GM08714 (cell line): ENCODE results near the gene NRG3.

Source experiments
- H3K4me3 ChIP-seq: fragments of 200-500 bp; sonication (Bioruptor generic); 2 replicates; pipeline ENCODE4 v1.5.1; 2014; ENCODE audit warnings: mild to moderate bottlenecking, low read length, inconsistent platforms
- ZNF274 ChIP-seq: IDR thresholded peaks from 2 replicates; pipeline ENCODE4 v1.6.1; 2012; ENCODE audit warnings: mild to moderate bottlenecking, low read depth, low read length

NRG3 gene

DNA sequence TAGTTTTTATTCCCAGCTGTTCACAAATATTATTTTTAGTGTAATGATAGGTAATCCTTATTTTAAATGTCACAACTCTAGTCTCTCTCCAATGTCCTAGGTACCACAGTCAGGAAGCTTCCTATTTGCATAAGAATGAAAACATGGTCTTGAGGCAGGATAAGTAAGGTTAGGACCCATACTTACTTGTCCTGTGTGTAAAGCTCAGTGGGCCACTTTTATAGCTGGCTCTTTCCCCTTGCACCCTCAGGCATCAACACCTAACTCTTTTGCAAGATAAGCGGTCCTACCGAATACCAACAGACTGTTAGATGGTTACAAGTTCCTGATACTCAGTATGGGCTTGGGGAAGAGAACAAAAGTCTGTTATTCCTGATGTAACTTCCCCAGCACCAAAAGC lies 986.9 kb downstream of the NRG3 start:
- no peak overlapping the region for H3K4me3 ChIP-seq
- TF ChIP-seq ZNF274 = no peak

DNA sequence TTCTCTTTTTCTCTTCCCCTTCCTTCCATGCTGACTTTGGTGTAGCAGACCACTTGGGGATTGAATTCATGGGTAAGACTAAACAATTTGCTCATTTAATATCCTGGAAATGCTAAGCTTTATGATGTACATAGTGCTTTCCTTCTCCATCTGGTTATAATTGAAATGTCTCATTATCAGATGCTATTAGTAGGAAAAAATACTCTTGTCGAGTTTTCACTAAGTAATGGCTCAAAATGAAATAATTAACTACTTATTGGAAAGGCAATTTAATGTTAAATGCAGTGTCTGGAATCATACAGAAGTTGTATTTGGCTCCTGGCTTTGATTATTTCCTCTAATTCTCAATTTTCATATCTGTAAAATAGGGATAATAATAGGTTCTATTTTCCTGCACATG lies 990.4 kb downstream of the NRG3 start:
- H3K4me3 ChIP-seq = no peak overlapping the region
- TF ChIP-seq ZNF274 = no peak

DNA sequence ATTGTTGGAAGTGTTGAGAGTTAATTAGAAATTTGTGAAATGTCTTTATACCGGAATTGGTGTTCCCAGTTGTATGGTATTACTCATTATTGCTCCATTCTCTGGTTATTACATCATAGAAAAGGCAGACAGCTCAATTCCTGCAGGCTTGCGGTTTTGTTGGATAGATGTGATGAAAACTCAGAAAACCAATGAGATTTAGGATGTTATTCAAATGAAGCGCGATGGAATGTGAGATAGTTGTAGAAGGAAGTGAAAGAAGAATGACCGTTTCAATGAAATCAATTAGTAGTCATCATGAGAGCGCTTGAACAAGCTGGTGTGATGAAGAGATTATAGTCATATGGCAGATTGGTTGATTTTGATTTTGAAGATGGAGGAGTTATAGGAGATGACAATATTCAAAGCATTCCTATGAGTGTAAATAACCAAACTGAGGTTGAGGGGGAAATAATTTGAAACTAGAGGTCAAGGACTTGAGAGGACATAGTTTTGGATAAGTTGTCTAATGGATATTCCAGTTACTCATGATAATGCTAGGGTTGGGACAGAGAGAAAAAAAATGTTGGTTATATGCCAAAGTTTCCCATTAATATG lies 991.5 kb downstream of the NRG3 start:
- H3K4me3 ChIP-seq = no peak overlapping the region
- no peak for TF ChIP-seq ZNF274

DNA sequence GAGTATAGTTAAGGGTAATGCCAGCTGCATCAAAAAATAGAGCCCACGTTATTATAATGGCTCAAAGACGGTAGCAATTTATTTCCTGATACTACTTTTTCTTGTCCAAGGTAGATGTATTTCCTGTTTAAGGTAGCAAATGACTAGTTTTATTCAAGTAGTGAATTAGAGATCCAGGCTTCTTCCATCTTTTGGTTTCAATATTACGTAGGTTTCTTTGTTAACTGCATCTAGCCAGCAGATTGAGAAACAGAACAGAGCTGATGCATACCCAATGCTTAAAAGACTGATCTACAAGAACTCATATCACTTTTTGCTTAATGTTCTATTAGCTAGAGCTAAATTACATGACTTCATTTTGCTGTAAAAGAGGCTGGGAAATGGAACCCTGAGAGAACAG lies 992.1 kb downstream of the NRG3 start:
- TF ChIP-seq ZNF274 = no peak
- no peak overlapping the region for H3K4me3 ChIP-seq

DNA sequence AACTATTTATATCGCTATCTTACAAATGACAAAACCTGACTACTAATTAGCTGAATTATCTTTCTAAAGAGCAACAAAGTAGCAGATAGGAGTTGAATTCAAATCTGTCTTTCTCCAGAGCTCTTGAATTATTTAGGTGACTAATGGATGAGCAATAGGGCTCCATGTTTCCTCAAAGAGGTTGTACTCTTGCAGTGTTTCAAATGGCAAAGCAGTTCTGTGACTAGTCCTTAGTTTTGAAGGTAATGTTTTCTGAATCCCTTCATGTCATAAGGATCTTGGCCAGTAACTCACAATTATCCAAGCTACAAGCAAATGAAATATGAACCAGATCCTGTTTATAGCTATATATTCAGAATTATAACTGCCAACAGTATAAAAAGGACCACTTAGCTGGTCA lies 999.7 kb downstream of the NRG3 start:
- no peak overlapping the region for H3K4me3 ChIP-seq
- TF ChIP-seq ZNF274 = no peak

DNA sequence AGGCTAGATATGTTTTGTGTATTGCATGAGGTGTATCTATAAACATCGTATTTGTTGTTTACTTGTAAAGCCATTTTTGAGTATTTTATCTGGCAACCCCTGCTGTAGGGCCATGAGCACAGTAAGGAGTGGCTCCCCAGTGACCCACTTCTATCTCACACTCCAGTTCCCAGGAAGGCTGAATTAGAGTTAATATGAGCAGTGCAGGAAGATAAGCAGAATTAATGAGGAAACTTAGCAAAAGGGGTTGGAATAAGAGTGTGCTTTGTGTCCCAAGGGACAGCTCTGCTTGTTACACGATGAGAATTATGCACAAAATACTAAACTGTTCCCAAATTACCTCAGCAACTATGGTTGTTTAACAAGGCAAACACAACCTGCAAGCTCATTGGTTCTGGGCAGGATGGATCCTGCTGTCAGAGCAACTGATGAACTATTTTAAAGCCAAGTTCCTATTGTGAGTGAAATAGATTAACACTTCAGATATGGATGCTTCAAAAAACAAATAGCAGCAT lies 1005.8 kb downstream of the NRG3 start:
- TF ChIP-seq ZNF274 = no peak
- no peak overlapping the region for H3K4me3 ChIP-seq

DNA sequence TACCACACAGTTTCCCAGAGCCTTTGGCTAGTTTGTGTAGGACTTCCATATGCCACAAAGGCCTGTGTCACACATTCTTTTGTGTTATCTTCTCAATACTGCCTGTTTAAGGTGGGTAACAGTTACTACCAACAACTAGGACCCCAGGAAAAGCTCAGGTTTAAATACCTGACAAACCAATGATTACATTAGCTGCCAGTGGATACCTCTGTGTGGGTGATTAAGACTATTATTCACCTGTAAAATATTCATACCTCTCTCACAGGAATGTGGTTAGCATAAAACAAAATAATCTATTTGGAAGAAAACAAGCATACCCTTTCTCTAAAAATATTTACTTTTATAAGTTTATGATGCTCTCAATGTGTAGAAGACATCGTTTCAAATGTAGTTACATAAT lies 1007.7 kb downstream of the NRG3 start:
- TF ChIP-seq ZNF274 = no peak
- H3K4me3 ChIP-seq = no peak overlapping the region

DNA sequence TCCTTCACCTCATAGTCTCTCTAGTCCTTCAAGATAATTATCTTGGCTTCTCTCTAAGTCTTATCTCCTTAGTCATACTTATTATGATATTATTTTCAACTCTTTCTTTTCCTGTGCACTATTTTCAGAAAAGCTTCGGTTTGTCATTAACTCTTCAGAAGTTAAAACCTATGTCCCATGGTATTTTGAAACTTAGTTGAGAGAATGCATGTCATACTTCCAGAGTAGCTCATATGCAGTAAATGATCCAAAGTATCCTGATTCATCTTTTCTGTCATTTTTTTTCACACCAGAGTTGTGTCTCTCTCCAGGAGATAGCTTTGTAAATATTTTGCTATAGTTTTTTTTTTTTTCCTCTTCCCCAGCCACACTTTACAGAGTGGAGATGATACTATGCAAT lies 1008.6 kb downstream of the NRG3 start:
- no peak overlapping the region for H3K4me3 ChIP-seq
- TF ChIP-seq ZNF274 = no peak

DNA sequence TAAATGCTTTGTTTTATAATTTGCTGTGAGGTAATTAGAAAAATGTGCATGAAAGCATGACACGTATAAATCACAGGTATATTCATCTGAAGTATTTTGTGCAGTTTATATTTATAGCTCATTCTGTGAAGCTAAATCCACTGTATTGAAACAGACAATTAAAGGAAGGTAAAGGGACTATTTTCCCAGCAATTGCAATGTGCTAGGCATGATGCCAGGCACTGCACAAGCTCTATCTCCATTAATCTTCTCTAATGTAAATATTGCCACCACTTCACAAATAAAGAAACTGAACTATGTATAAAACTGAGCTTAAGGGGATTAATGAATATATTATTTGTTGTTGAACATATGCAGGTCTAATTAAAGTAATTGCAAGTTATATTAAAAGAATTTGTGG lies 1012.5 kb downstream of the NRG3 start:
- TF ChIP-seq ZNF274 = no peak

DNA sequence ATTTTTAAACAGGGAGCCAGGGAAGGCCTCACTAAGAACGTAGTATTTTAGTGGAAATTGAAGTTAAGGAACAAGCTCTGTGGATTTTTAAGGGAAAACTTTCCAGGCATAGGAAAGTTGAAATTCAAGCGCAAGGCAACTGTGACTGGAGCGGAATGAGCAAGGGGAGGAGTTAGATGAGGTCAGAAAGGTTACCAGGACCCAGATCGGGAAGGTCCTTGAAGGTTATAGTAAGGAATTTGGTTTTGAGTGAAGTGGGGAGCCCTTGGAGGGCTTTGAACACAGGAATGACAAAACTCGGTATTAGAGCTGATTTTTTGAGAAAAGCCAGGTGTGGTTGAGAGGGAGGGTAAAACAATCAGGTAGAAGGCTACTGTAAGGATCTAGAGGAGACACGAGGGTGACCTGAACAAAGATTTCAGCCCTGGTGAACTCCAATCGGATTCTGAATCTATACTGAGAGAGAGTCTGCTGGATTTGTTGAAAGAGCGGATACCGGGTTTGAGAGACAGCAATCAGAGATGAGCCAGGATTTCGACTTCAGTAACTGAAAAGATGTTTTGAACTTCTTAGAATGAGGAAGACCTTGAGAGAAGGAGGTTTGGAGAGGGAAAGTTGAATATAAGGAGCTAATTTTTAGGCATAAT lies 1013.9 kb downstream of the NRG3 start:
- TF ChIP-seq ZNF274 = no peak
- H3K4me3 ChIP-seq = no peak overlapping the region

More for the DNA sequence above, 1012.5 kb downstream of the NRG3 start:
- no peak overlapping the region for H3K4me3 ChIP-seq

DNA sequence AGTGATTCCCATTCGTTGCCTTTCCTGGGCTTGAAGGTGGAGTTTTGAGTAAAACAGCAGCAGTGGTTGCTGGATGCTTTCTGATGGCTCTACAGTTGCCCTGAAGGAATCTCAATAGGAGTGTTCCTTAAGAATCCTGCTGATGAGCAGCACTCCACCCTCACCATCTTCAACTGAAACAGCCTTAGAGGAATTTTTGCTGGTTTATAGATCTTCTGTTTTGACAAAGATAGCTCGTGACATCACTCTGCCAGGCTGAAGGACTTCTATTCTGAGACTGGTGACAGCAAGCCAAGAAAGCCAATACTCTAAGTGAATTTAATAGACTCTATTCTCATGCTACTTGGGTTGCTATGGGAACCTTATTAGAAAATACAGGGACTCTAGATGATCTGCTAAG lies 1014.7 kb downstream of the NRG3 start:
- TF ChIP-seq ZNF274 = no peak
- H3K4me3 ChIP-seq = no peak overlapping the region

DNA sequence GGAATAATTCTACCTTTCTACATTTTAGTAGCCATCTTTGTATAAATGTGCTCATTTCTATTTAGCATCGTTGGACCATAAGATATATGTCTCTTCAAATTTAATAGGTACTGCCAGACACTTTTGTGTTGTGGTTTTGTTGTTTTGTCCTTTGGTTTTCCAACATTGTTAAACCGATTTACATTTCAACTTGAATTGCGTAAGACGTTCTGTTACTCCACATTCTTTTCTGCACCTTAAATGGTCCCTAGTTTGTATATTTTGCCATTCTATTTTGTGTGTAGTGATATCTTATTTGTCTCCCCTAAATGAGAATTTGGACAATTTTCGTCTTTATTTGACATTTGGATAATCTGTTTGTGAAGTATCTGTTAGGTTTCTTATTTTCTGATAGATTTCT lies 1015.6 kb downstream of the NRG3 start:
- no peak overlapping the region for H3K4me3 ChIP-seq
- no peak for TF ChIP-seq ZNF274

DNA sequence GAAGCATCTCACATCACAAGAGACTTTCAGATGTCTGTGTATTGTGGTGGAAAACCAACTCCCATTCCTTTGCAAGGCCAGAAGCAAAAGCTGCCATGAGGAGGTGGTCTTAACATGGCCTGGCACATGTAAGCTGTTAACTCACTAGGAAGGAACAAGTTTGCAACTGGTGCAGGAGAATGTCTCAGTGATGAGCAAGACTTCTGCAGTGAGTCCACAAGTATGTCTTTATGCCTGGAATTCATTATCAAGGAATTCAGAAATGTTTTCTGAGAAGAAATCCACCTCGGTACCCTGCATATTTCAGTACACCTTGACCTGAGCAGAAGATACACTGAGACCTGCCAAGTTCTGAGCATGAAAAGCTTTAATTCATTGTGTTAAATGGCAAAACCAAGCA lies 1033.1 kb downstream of the NRG3 start:
- H3K4me3 ChIP-seq = no peak overlapping the region
- TF ChIP-seq ZNF274 = no peak

DNA sequence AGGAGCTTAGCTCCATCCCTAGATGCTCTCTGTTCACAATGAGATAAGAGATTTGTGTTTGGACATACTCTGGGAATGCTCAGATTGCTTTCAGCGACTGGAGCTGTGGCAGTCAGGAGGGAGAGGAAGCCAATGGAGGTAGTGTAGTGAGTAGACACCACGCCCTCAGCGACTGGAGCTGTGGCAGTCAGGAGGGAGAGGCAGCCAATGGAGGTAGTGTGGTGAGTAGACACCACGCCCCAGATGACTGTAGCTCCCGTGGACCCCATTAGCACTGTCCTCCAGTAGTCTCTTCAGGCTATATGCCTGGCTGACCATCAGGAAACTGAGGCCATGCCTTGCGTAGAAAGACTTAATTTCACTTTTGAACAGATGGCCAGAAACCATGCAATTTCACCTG lies 1033.8 kb downstream of the NRG3 start:
- TF ChIP-seq ZNF274 = no peak

DNA sequence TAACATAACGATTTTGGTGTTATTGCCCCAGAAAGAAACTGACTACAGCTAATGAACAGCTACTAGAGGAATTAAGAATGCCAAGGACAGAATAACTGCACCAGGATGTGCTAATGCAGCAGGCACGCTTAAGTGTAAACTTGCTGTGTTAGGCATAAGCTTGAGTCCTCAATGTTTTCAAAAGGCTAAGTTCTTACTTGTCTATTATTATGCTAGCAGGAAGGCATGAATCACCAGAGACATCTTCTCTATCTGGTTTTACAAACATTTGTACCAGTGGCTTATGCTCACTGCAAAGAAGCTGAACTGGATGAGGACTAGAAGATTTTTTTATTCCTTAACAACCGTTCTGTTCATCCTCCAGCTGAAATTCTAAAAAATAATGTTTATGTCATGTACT lies 1035.3 kb downstream of the NRG3 start:
- TF ChIP-seq ZNF274 = no peak
- H3K4me3 ChIP-seq = no peak overlapping the region

More for the DNA sequence above, 1033.8 kb downstream of the NRG3 start:
- H3K4me3 ChIP-seq = no peak overlapping the region

DNA sequence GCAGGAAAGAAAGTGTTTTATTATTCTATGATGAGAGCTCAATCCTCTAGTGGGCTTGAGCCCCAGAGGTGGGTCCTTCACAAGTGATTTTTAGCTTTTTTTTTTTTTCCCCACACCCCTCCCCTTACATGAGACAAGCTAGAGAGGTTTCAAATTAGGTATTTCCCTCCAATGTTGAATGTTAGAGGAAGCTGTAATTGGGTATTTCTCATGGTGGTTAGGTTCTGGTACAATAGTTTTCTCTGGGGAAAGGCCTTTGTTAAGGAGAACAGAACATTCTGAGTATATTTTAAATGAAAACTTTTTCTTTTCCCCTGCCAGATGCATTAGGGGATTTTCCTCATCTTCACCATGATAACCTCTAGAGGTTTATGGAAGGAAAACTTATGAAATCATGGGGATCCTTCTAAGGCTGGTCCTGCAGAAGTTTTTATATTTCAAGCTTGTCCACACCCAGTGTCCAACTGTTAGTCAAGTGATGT lies 1039.7 kb downstream of the NRG3 start:
- no peak for TF ChIP-seq ZNF274
- H3K4me3 ChIP-seq = no peak overlapping the region

DNA sequence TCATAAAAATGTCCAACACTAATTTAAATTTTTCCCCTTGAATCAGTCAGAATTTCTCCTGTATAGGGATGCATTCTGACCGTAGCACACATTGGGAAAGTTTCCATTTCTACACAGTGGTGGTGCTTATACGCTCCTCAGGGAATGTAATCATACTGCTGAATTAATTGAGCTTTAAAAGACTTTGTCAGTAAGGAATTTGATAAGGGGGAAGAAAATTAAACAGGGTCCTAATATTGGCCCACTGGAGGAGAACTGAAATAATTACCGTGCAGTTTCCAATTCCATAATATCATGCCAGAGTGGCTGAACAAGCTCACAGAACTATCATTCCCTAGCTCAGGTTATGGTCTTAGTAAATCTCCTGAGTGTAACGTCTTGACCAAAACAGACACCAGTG lies 1041.9 kb downstream of the NRG3 start:
- TF ChIP-seq ZNF274 = no peak

More for the DNA sequence above, 1041.9 kb downstream of the NRG3 start:
- no peak overlapping the region for H3K4me3 ChIP-seq
